Cardiac fibroblast (primary cell): ENCODE results near the gene MRS2.
"Not testable (repeated sequence)": the region's sequence is repeated elsewhere in the genome, so short reads cannot be mapped to it uniquely, and the experiment has no call there.

Source experiments
- DNase-seq, 2 donors: peaks; one replicate each; pipeline versions ENCODE4 v3.0.0 to v3.0.0-alpha.2; 2010; ENCODE audit warnings: low read depth in 2 of 2
- H3K4me3 ChIP-seq, 2 donors: replicated peaks in 1 of 2; 1 replicate in 1 of 2; 2 replicates in 1 of 2; pipeline ENCODE4 v1.5.1; 2011; ENCODE audit warnings: low read depth in 2 of 2, low read length in 2 of 2, mild to moderate bottlenecking in 2 of 2, moderate library complexity in 1 of 2
- CTCF ChIP-seq: IDR thresholded peaks from one replicate; pipeline ENCODE4 v1.5.1; 2011; ENCODE audit warnings: low read depth, mild to moderate bottlenecking, low read length, inconsistent platforms

Gene MRS2

GRCh38 chr6:24401458-24401857 is 1.3 kb upstream of the MRS2 start:
- DNase-seq = no peak
- H3K4me3 ChIP-seq = no peak overlapping the region
- no peak for TF ChIP-seq CTCF

GRCh38 chr6:24403501-24403824 is 727 bp downstream of the MRS2 start:
- H3K4me3 ChIP-seq = peak overlapping the region; percentile 86 to 96
- no peak for TF ChIP-seq CTCF
- no peak for DNase-seq

GRCh38 chr6:24405262-24405661 is 2.5 kb downstream of the MRS2 start:
- no peak for TF ChIP-seq CTCF
- no peak overlapping the region for H3K4me3 ChIP-seq
- no peak for DNase-seq

- TF ChIP-seq CTCF = no peak
- DNase-seq = no peak
- H3K4me3 ChIP-seq = no peak overlapping the region
Measured at GRCh38 chr6:24408719-24409410, 6.1 kb downstream of the MRS2 start.

GRCh38 chr6:24410622-24411021 is 7.9 kb downstream of the MRS2 start:
- no peak overlapping the region for H3K4me3 ChIP-seq
- DNase-seq = no peak
- TF ChIP-seq CTCF = no peak

- DNase-seq = no peak
- no peak overlapping the region for H3K4me3 ChIP-seq
- no peak for TF ChIP-seq CTCF
Measured at GRCh38 chr6:24412294-24412693, 9.6 kb downstream of the MRS2 start.

GRCh38 chr6:24414531-24414930 is 11.8 kb downstream of the MRS2 start:
- H3K4me3 ChIP-seq, DNase-seq: not testable (repeated sequence)
